GM10248 (cell line): Measurements from ENCODE around the gene SLC25A20.

Experiments used
- CTCF ChIA-PET: fragments of 300-600 bp; sonication (Branson Sonifier 250); formaldehyde crosslinking; extraction: SDS; loops from one replicate; lab custom pipeline; 2021; ENCODE audit warnings: antibody characterized with exemption; lab: Yijun Ruan, JAX
- POLR2A ChIA-PET: fragments of 350-650 bp; sonication (Branson Sonifier 250); formaldehyde crosslinking; extraction: SDS; loops from one replicate; lab custom pipeline; 2020; ENCODE audit warnings: antibody characterized with exemption; lab: Yijun Ruan, JAX
- DNase-seq: peaks from one replicate; pipeline ENCODE4 v3.0.0; 2012; ENCODE audit errors: extremely low spot score
- CTCF ChIP-seq: IDR thresholded peaks from 2 replicates; pipeline ENCODE4 v1.5.1; 2012; ENCODE audit warnings: mild to moderate bottlenecking, low read depth; ENCODE audit errors: extremely low read depth, missing control alignments, control extremely low read depth

SLC25A20 gene

DNA sequence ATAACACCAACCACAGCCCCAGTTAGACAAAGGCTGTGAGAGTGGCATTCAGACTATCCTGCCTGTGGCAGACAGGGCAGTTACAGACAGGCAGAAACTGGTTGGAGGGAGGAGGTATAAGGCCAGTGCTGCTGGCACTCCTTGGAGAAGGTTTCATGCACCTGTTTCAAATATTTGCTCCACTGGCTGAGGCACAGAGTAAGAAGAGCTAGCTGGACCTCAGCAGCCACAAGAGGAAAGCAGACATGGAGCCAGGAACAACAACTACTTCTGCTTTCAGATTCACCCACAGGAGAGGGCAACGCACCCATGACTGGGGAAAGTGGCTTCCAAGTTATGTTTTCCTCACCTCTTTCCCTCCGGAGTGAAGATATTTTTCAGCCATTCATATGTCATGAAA lies 39.5 kb downstream of the SLC25A20 start:
- POLR2A ChIA-PET = no interaction called here
- no peak for DNase-seq
- CTCF ChIA-PET = interaction anchor here (1.4 kb wide), 1 partner anchor 12 kb away, joined by 4 read pairs; the partner anchor contains the start of gene PRKAR2A
- TF ChIP-seq CTCF = no peak

GRCh38 chr3:48858709-48859108 lies 40.0 kb downstream of the SLC25A20 start:
- no peak for DNase-seq
- CTCF ChIA-PET = interaction anchor here (1.4 kb wide), 1 partner anchor 12 kb away, joined by 4 read pairs; the partner anchor contains the start of gene PRKAR2A
- TF ChIP-seq CTCF = no peak
- POLR2A ChIA-PET = no interaction called here

DNA sequence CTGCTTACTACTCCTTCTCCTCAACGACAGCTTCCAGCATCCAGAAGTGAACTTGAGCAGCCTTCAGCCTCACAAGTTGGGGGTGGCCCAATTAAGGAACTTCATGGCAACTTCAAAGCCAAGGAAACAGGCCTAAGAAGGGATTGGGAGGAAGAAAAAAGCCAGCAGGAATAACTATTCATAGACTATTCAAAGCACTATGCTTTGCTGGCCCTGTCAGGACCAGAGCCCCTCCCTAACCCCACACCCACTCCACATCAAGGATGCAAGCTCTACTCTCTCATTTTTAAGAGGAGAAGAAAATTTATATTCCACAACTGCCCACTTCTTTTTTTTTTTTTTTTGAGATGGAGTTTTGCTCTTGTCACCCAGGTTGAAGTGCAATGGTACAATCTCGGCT lies 41.0 kb downstream of the SLC25A20 start:
- CTCF ChIA-PET = interaction anchor here (1.4 kb wide), 1 partner anchor 32 kb away, joined by 3 read pairs; no protein-coding TSS in a partner anchor
- POLR2A ChIA-PET = no interaction called here
- no peak for DNase-seq
- TF ChIP-seq CTCF = no peak

DNA sequence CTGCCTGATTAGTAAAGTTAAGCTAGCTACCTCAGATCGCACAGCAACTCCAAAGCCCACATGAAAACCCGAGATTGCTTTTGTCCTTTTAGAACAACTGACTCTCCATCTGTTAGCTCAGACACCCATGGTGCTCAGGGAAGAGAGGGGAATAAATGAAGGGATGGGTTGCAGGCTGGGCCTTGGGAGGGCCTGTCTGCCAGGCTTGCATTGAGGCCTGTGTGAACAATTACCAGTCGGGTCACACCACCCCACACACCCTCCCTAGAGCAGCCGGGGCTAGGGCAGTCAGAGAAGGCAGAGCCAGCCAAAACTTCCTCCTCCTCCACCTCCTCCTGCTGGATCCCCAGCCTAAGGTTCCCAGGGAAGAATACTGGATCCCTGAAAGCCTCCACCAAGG lies 42.2 kb downstream of the SLC25A20 start:
- TF ChIP-seq CTCF = no peak
- ChIA-PET POLR2A (no interaction called here), CTCF (interaction anchor here (0.7 to 1.6 kb wide), 4 partner anchors 10 to 116 kb away, joined by 3 to 4 read pairs (median 3); partner anchors contain the start of gene PRKAR2A)
- DNase-seq = no peak

GRCh38 chr3:48855681-48856447 lies 42.8 kb downstream of the SLC25A20 start:
- POLR2A ChIA-PET = no interaction called here
- CTCF ChIA-PET = interaction anchor here (0.7 to 1.6 kb wide), 7 partner anchors 9 to 116 kb away, joined by 3 to 4 read pairs (median 3); partner anchors contain the start of gene PRKAR2A
- TF ChIP-seq CTCF = no peak
- DNase-seq = no peak

DNA sequence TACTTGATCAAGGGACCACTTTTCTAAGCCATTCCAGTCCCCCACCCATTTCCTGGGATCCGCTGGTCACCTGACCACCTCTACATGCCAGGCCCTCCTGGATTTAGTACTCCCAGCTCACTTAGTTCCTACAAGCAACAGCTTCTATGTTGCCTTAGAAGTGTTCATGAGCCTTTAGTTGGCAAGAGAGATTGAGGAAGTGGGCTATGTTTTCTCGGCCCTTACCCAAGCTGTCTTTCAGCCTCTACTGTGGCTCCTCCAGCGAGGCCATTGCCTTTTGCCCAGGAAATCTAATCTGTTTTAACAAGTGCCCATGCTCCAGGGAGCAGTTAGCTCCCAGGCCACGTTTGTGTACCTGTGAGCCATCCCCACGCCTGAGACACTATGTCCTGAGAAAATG lies 46.5 kb downstream of the SLC25A20 start:
- ChIA-PET POLR2A (no interaction called here), CTCF (interaction anchor here (1.2 kb wide), 1 partner anchor 112 kb away, joined by 4 read pairs; no protein-coding TSS in a partner anchor)

More for the DNA sequence above, 46.5 kb downstream of the SLC25A20 start:
- DNase-seq = no peak
- no peak for TF ChIP-seq CTCF
